HG02943 (cell line): Measurements from ENCODE around the gene PEF1.

Experiments
- ATAC-seq: cut with Tn5 transposase; IDR thresholded peaks from one replicate; pipeline ENCODE4 v1.9.1; 2021; ENCODE audit warnings: mild to moderate bottlenecking, low read depth, moderate library complexity; ENCODE audit not compliant: unreplicated experiment

Gene PEF1

GRCh38 chr1:31633117-31633516 lies 11.6 kb downstream of the PEF1 start:
- no peak for ATAC-seq

- ATAC-seq = no peak
These were observed 12.0 kb downstream of the PEF1 start for GRCh38 chr1:31632649-31633048.

GRCh38 chr1:31628931-31629556 lies 15.6 kb downstream of the PEF1 start:
- no peak for ATAC-seq

- ATAC-seq = no peak
These were observed 16.6 kb downstream of the PEF1 start for GRCh38 chr1:31627930-31628559.

GRCh38 chr1:31627301-31627929 lies 17.3 kb downstream of the PEF1 start:
- ATAC-seq = no peak

GRCh38 chr1:31626223-31627207 lies 18.2 kb downstream of the PEF1 start:
- ATAC-seq = no peak

- no peak for ATAC-seq
These were observed 19.0 kb downstream of the PEF1 start for GRCh38 chr1:31625561-31626222.

GRCh38 chr1:31624731-31625514 lies 19.8 kb downstream of the PEF1 start:
- no peak for ATAC-seq

GRCh38 chr1:31624309-31624708 lies 20.4 kb downstream of the PEF1 start:
- no peak for ATAC-seq

GRCh38 chr1:31623365-31623764 lies 21.3 kb downstream of the PEF1 start:
- no peak for ATAC-seq

GRCh38 chr1:31621847-31622730 lies 22.6 kb downstream of the PEF1 start:
- no peak for ATAC-seq

GRCh38 chr1:31621498-31621820 lies 23.2 kb downstream of the PEF1 start:
- no peak for ATAC-seq

- ATAC-seq = no peak
These were observed 23.8 kb downstream of the PEF1 start for GRCh38 chr1:31620631-31621497.

GRCh38 chr1:31618916-31619846 lies 25.5 kb downstream of the PEF1 start:
- no peak for ATAC-seq

GRCh38 chr1:31617916-31618746 lies 26.5 kb downstream of the PEF1 start:
- no peak for ATAC-seq
